ENCODE measurements around the gene NRXN3.

NRXN3 gene

GRCh38 chr14:79421811-79422210 is 1251.6 kb downstream of the NRXN3 start:
- DNase-seq (ENCODE audit: low read depth), result no peak
- H3K4me3 ChIP-seq (ENCODE audit: low read length), result no peak overlapping the region
- TF ChIP-seq CTCF (conservative IDR thresholded peaks at IDR 0.05; ENCODE audit: low read length), result no peak

GRCh38 chr14:79424462-79424861 is 1254.3 kb downstream of the NRXN3 start:
- no peak for TF ChIP-seq CTCF (conservative IDR thresholded peaks at IDR 0.05; ENCODE audit: low read length)
- peak; percentile 1 for DNase-seq (ENCODE audit: low read depth)
- H3K4me3 ChIP-seq (ENCODE audit: low read length), result no peak overlapping the region

- H3K4me3 ChIP-seq (ENCODE audit: low read length), result no peak overlapping the region
- DNase-seq (ENCODE audit: low read depth), result no peak
These were observed 1256.1 kb downstream of the NRXN3 start for GRCh38 chr14:79426103-79426755.

GRCh38 chr14:79432640-79433039 is 1262.5 kb downstream of the NRXN3 start:
- H3K4me3 ChIP-seq (ENCODE audit: low read length), result no peak overlapping the region
- DNase-seq (ENCODE audit: low read depth), result no peak
- TF ChIP-seq CTCF (conservative IDR thresholded peaks at IDR 0.05; ENCODE audit: low read length), result no peak

More at GRCh38 chr14:79426103-79426755, 1256.1 kb downstream of the NRXN3 start:
- TF ChIP-seq CTCF (conservative IDR thresholded peaks at IDR 0.05; ENCODE audit: low read length), result no peak

- TF ChIP-seq CTCF (conservative IDR thresholded peaks at IDR 0.05; ENCODE audit: low read length), result no peak
- no peak for DNase-seq (ENCODE audit: low read depth)
- no peak overlapping the region for H3K4me3 ChIP-seq (ENCODE audit: low read length)
These were observed 1266.2 kb downstream of the NRXN3 start for GRCh38 chr14:79436335-79436734.

- no peak for DNase-seq (ENCODE audit: low read depth)
- H3K4me3 ChIP-seq (ENCODE audit: low read length), result no peak overlapping the region
- no peak for TF ChIP-seq CTCF (conservative IDR thresholded peaks at IDR 0.05; ENCODE audit: low read length)
These were observed 1267.8 kb downstream of the NRXN3 start for GRCh38 chr14:79437951-79438350.

- TF ChIP-seq CTCF (conservative IDR thresholded peaks at IDR 0.05; ENCODE audit: low read length), result no peak
- no peak overlapping the region for H3K4me3 ChIP-seq (ENCODE audit: low read length)
- no peak for DNase-seq (ENCODE audit: low read depth)
These were observed 1268.6 kb downstream of the NRXN3 start for GRCh38 chr14:79438696-79439342.
